IMR-90 (cell line): ENCODE measurements around the gene EIF3K. TPM values are rescaled to one million over a fixed set of nuclear protein-coding genes. Genes with fewer than 3 reads are reported as not detected.

Experiments
- ATAC-seq: fragments of 200-7000 bp; cut with Tn5 transposase; 2 replicates; pipeline ENCODE4 v1.9.1; 2020; ENCODE audit warnings: low read depth, mild to moderate bottlenecking, moderate library complexity
- BruUV-seq: library from RNA; stranded (reverse); fragments of 400-500 nt; replicated peaks from 2 replicates; lab custom pipeline; 2021; lab: Mats Ljungman, UMichigan
- CTCF ChIA-PET: fragments of 300-600 bp; formaldehyde crosslinking; extraction: SDS; loops from one replicate; lab custom pipeline; 2021; ENCODE audit warnings: antibody characterized with exemption; lab: Yijun Ruan, JAX
- POLR2A ChIA-PET: fragments of 300-600 bp; sonication (Branson Sonifier 250); formaldehyde crosslinking; loops from one replicate; lab custom pipeline; 2022; ENCODE audit warnings: antibody characterized with exemption; ENCODE audit not compliant: unreplicated experiment; lab: Charles Lee
- DNase-seq: peaks from one replicate; pipeline ENCODE4 v3.0.0; 2013
- H2AFZ ChIP-seq: replicated peaks from 2 replicates; pipeline ENCODE3; 2013; ENCODE audit warnings: low read length, mild to moderate bottlenecking; ENCODE audit not compliant: poor library complexity
- H2AK5ac ChIP-seq: 2 replicates; pipeline ENCODE4 v1.6.1; 2013; ENCODE audit warnings: low read depth, low read length, inconsistent platforms
- H2AK9ac ChIP-seq: replicated peaks from 2 replicates; pipeline ENCODE3; 2013; ENCODE audit warnings: mild to moderate bottlenecking, low read depth, low read length, moderate library complexity; ENCODE audit not compliant: poor library complexity
- H2BK120ac ChIP-seq: 2 replicates; pipeline ENCODE4 v1.6.1; 2013; ENCODE audit warnings: low read depth, low read length, inconsistent platforms
- H2BK15ac ChIP-seq: 3 replicates; pipeline ENCODE4 v1.6.1; 2013; ENCODE audit warnings: low read depth, low read length, inconsistent platforms
- H2BK20ac ChIP-seq: 2 replicates; pipeline ENCODE4 v1.6.1; 2013; ENCODE audit warnings: low read depth, mild to moderate bottlenecking, inconsistent platforms, low read length, moderate library complexity
- H2BK5ac ChIP-seq: 2 replicates; pipeline ENCODE4 v1.6.1; 2013; ENCODE audit warnings: mild to moderate bottlenecking, low read depth, low read length, inconsistent platforms; ENCODE audit not compliant: poor library complexity, severe bottlenecking
- H3K14ac ChIP-seq: replicated peaks from 2 replicates; pipeline ENCODE4 v1.6.1; 2013; ENCODE audit warnings: low read depth, low read length, inconsistent platforms
- H3K18ac ChIP-seq: 2 replicates; pipeline ENCODE4 v1.6.1; 2013; ENCODE audit warnings: low read depth, low read length, control low read depth
- H3K23ac ChIP-seq: 2 replicates; pipeline ENCODE4 v1.6.1; 2013; ENCODE audit warnings: low read depth, low read length, inconsistent platforms
- H3K27ac ChIP-seq: 2 replicates; pipeline ENCODE4 v1.5.1; 2013; ENCODE audit warnings: mild to moderate bottlenecking, control low read depth, low read length; ENCODE audit not compliant: insufficient read depth
- H3K27me3 ChIP-seq: 2 replicates; pipeline ENCODE4 v1.6.1; 2013; ENCODE audit warnings: low read length; ENCODE audit not compliant: control insufficient read depth, insufficient read depth
- H3K36me3 ChIP-seq: 2 replicates; pipeline ENCODE4 v1.6.1; 2013; ENCODE audit warnings: low read length, mixed read lengths; ENCODE audit not compliant: control insufficient read depth, insufficient read depth
- H3K4ac ChIP-seq: 2 replicates; pipeline ENCODE4 v1.6.1; 2013; ENCODE audit warnings: low read depth, low read length, inconsistent platforms
- H3K4me1 ChIP-seq: 2 replicates; pipeline ENCODE4 v1.6.1; 2013; ENCODE audit warnings: low read length, mixed read lengths; ENCODE audit not compliant: control insufficient read depth, insufficient read depth
- H3K4me2 ChIP-seq: 2 replicates; pipeline ENCODE4 v1.6.1; 2013; ENCODE audit warnings: low read depth, mild to moderate bottlenecking, control low read depth, low read length, moderate library complexity
- H3K4me3 ChIP-seq: 2 replicates; pipeline ENCODE4 v1.5.1; 2013; ENCODE audit warnings: low read depth, mild to moderate bottlenecking, control low read depth, low read length, moderate library complexity; ENCODE audit not compliant: insufficient read depth
- H3K56ac ChIP-seq: 2 replicates; pipeline ENCODE4 v1.6.1; 2013; ENCODE audit warnings: low read length, inconsistent platforms; ENCODE audit not compliant: insufficient read depth; ENCODE audit errors: extremely low read depth
- H3K79me1 ChIP-seq, 2 experiments: 2 replicates each; pipeline ENCODE4 v1.6.1; 2013; ENCODE audit warnings: low read length in 2 of 2, inconsistent platforms in 1 of 2, low read depth in 1 of 2
- H3K9ac ChIP-seq: 2 replicates; pipeline ENCODE4 v1.6.1; 2013; ENCODE audit warnings: low read depth, low read length, control low read depth
- H3K9me1 ChIP-seq: 2 replicates; pipeline ENCODE4 v1.6.1; 2013; ENCODE audit warnings: low read length, inconsistent platforms; ENCODE audit not compliant: insufficient read depth
- H3K9me3 ChIP-seq: 2 replicates; pipeline ENCODE4 v1.6.1; 2013; ENCODE audit warnings: low read length; ENCODE audit not compliant: control insufficient read depth, insufficient read depth
- H4K20me1 ChIP-seq: 2 replicates; pipeline ENCODE4 v1.6.1; 2013; ENCODE audit warnings: low read length, inconsistent platforms; ENCODE audit not compliant: insufficient read depth
- H4K5ac ChIP-seq: 2 replicates; pipeline ENCODE4 v1.6.1; 2013; ENCODE audit warnings: mild to moderate bottlenecking, low read depth, low read length, control low read depth
- H4K8ac ChIP-seq, 2 experiments: 2 replicates each; pipeline ENCODE4 v1.6.1; 2013; ENCODE audit warnings: low read depth in 2 of 2, low read length in 2 of 2, control low read depth in 1 of 2, inconsistent platforms in 1 of 2
- H4K91ac ChIP-seq: 2 replicates; pipeline ENCODE4 v1.6.1; 2013; ENCODE audit warnings: low read depth, low read length, inconsistent platforms; ENCODE audit not compliant: insufficient read depth
- BHLHE40 ChIP-seq: fragments of 150-350 bp; IDR thresholded peaks from 2 replicates; pipeline ENCODE4 v1.6.1; 2016; ENCODE audit warnings: mild to moderate bottlenecking, low read depth, low read length
- CEBPB ChIP-seq: IDR thresholded peaks from 2 replicates; pipeline ENCODE4 v1.6.1; 2012; ENCODE audit warnings: low read depth, low read length, improper control_type of control experiment
- RAD21 ChIP-seq: IDR thresholded peaks from 2 replicates; pipeline ENCODE4 v1.6.1; 2012; ENCODE audit warnings: low read length, improper control_type of control experiment
- RFX5 ChIP-seq: IDR thresholded peaks from 2 replicates; pipeline ENCODE4 v1.8.0; 2012; ENCODE audit warnings: low read depth, mild to moderate bottlenecking, low read length, moderate library complexity
- WGBS, 2 experiments: methylation state at CpG; one replicate each; pipeline versions ENCODE4 v1.1.5 to v1.1.7; 2013; ENCODE audit warnings: missing lambda C conversion rate in 2 of 2; ENCODE audit not compliant: insufficient read length in 1 of 2; ENCODE audit errors: extremely low coverage in 2 of 2; 5-methylcytosine and 5-hydroxymethylcytosine counted together
- dilution Hi-C: fragments of 300-500 bp; cut with HindIII; formaldehyde crosslinking; loops from one replicate; pipeline ENCODE4 v1.14.3; 2018; ENCODE audit warnings: low sequenced_read_pairs; ENCODE audit not compliant: unreplicated experiment
- in situ Hi-C: fragments of 300-500 bp; cut with MboI; formaldehyde crosslinking; loops from 3 replicates; pipeline ENCODE4 v1.14.3; 2019; ENCODE audit warnings: low sequenced_read_pairs, inconsistent platforms, mixed read lengths
- intact Hi-C: fragments of 100-400 bp; cut with micrococcal nuclease; formaldehyde crosslinking; loops from 2 replicates; pipeline ENCODE4 v1.10.0; 2022
- polyA plus RNA-seq, 3 experiments: library from polyadenylated mRNA; depleted of rRNA; stranded (reverse); fragments of >200 nt; gene quantifications; 2 replicates each; pipeline ENCODE4 v1.2.3, GENCODE V29; 2012; ENCODE audit warnings: low replicate concordance in 1 of 3
- total RNA-seq: library from RNA; depleted of rRNA; stranded (reverse); fragments of >200 nt; gene quantifications from 2 replicates; pipeline ENCODE4 v1.2.3, GENCODE V29; 2012

EIF3K gene
- total and polyA plus RNA-seq, 2 of the 4 experiments (the other 2 are of a cell fraction): 575 to 1,137 TPM

DNA sequence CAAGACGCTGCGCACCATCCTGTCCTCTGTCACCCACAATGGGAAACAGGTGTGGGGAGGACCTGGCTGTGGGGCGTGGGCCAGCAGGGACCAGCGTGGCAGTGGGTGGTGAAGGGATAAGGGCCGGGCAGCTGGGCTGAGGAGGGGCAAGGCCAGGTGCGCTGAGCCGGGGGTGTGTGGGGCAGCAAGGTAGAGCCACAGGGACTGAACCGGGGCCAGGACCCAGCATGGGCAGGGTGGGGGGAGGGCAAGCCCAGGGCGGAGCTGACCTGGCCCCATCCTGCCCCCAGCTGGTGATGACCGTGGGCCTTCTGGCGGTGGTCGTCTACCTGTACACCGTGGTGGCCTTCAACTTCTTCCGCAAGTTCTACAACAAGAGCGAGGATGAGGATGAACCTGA lies 38.9 kb upstream of the EIF3K start:
- dilution Hi-C loops (no loop called here), intact Hi-C loops (no loop called here), in situ Hi-C loops (no loop called here)
- Histone ChIP-seq H2AFZ (no peak overlapping the region), H2AK9ac (no peak overlapping the region), H3K27me3 (peaks cover 7% of the 10 kb centered on the region), H3K14ac (no peak overlapping the region), H3K4ac (no peak overlapping the region), H3K27ac (no peak overlapping the region), H3K9me1 (no peaks in the 10 kb centered on the region), H3K4me3 (no peak overlapping the region), H3K56ac (no peak overlapping the region), H2BK15ac (no peak overlapping the region), H3K4me2 (no peak overlapping the region), H3K18ac (no peak overlapping the region), H4K20me1 (no peaks in the 10 kb centered on the region), H3K9ac (no peak overlapping the region), H4K8ac (no peak overlapping the region), H4K5ac (no peak overlapping the region), H3K23ac (no peak overlapping the region), H3K36me3 (no peaks in the 10 kb centered on the region), H4K91ac (no peak overlapping the region), H3K79me1 (no peaks in the 10 kb centered on the region), H2BK20ac (no peak overlapping the region), H2BK120ac (no peak overlapping the region), H2AK5ac (no peak overlapping the region), H2BK5ac (no peak overlapping the region), H3K9me3 (no peaks in the 10 kb centered on the region), H3K4me1 (no peaks in the 10 kb centered on the region)
- ATAC-seq (no peak), DNase-seq (no peak)
- TF ChIP-seq RAD21 (no peak), RFX5 (no peak), CEBPB (no peak), BHLHE40 (no peak)
- ChIA-PET POLR2A (no interaction called here), CTCF (no interaction called here)
- no TSS peak for BruUV-seq
- 100% methylated on average over 2 of the region's 15 CpGs; no CpG with 5 or more reads in 1 of the 2 experiments for WGBS, 2 experiments
